Heart left ventricle (tissue), 16 donors: ENCODE results near the gene CISH. TPM values are rescaled to one million over a fixed set of nuclear protein-coding genes. Genes with fewer than 3 reads are reported as not detected.

ENCODE experiments used
- ATAC-seq, 4 donors: fragments of 200-7000 bp; cut with Tn5 transposase; one replicate each; pipeline ENCODE4 v1.9.1; 2020 to 2022; ENCODE audit warnings: moderate library complexity in 4 of 4, mild to moderate bottlenecking in 3 of 4, moderate number of reproducible peaks in 1 of 4
- DNase-seq, 5 donors: peaks; one replicate each; pipeline ENCODE4 v3.0.0-alpha.2; 2020
- H3K27ac ChIP-seq, 12 donors: fragments of 200-600 bp; sonication (generic) in 4 of 12; one replicate each; pipeline versions ENCODE4 v1.5.0 to v1.8.0; 2016 to 2022; ENCODE audit warnings: mild to moderate bottlenecking in 2 of 12
- H3K27me3 ChIP-seq, 9 donors: fragments of 200-600 bp; sonication (generic) in 2 of 9; one replicate each; pipeline versions ENCODE4 v1.5.1 to v1.8.0; 2016 to 2022; ENCODE audit warnings: mild to moderate bottlenecking in 3 of 9
- H3K36me3 ChIP-seq, 9 donors: fragments of 200-600 bp; sonication (generic) in 2 of 9; one replicate each; pipeline versions ENCODE4 v1.5.0 to v1.8.0; 2018 to 2022; ENCODE audit warnings: mild to moderate bottlenecking in 2 of 9
- H3K4me1 ChIP-seq, 12 donors: fragments of 200-600 bp; sonication (generic) in 4 of 12; one replicate each; pipeline versions ENCODE4 v1.5.0 to v1.8.0; 2016 to 2022; ENCODE audit warnings: mild to moderate bottlenecking in 3 of 12
- H3K4me3 ChIP-seq, 12 donors: fragments of 200-600 bp; sonication (generic) in 4 of 12; one replicate each; pipeline versions ENCODE4 v1.5.0 to v1.8.0; 2017 to 2022; ENCODE audit warnings: mild to moderate bottlenecking in 9 of 12, moderate library complexity in 4 of 12
- H3K9me3 ChIP-seq, 12 donors: fragments of 200-600 bp; sonication (generic) in 4 of 12; one replicate each; pipeline versions ENCODE4 v1.5.0 to v1.8.0; 2016 to 2022; ENCODE audit warnings: mild to moderate bottlenecking in 1 of 12
- CTCF ChIP-seq, 12 donors: fragments of 200-600 bp; sonication (generic) in 4 of 12; IDR thresholded peaks; one replicate each; pipeline versions ENCODE4 v1.5.0 to v1.8.0; 2018 to 2022; ENCODE audit warnings: antibody characterized with exemption in 12 of 12, mild to moderate bottlenecking in 5 of 12
- POLR2A ChIP-seq, 2 donors: fragments of 450-650 bp; IDR thresholded peaks; one replicate each; pipeline ENCODE4 v1.6.1; 2017; ENCODE audit warnings: antibody characterized with exemption in 2 of 2, mild to moderate bottlenecking in 2 of 2, moderate library complexity in 2 of 2
- WGBS, 4 donors: extraction: QIAGEN DNeasy Blood & Tissue Kit in 2 of 4; methylation state at CpG; one replicate each; pipeline versions ENCODE4 v1.1.5 to v1.1.7; 2013 to 2018; 5-methylcytosine and 5-hydroxymethylcytosine counted together
- intact Hi-C, 10 donors: fragments of 100-400 bp; cut with DNase I; formaldehyde crosslinking; loops; one replicate each; pipeline versions ENCODE4 v1.11.1 to v1.14.2; 2022
- polyA plus RNA-seq, 2 donors: library from polyadenylated mRNA; stranded (reverse); fragments of 200-250 nt; gene quantifications; one replicate each; pipeline ENCODE4 v1.2.3, GENCODE V29; 2013
- total RNA-seq, 9 donors: library from RNA; depleted of rRNA in 2 of 9; stranded (reverse); fragments of >200 nt in 2 of 9; fragmentation: NEBNext Ultra II Directional in 3 of 9; extraction: Animal tissue kit (Norgen Biotek cat#: 25700) in 3 of 9; gene quantifications; one replicate each; pipeline versions ENCODE4 v1.1.0 to v1.2.4, GENCODE V29; 2016 to 2023
- donor health status: ischemic (EF 13 %, LVEDD 7.1; RV severe dilation, severe dysfunction).
- donor health status: healthy with polysubstance abuse.
- donor health status: DM: no; HTN: yes; CAD: no.
- donor health status: DM: no; HTN: no; CAD: no.
- donor health status: ischemic (EF 25% LVEDD 6.9; RV normal size, moderate dysfunction).
- donor health status: ischemic (EF 25% LVEDD 5.7; RV mildly dilated, moderate dysfunction).
- donor health status: healthy.
- donor health status: DM: yes; HTN: yes; CAD: no.
- donor health status: ischemic (EF 35%, LVEDD 5.7; RV mildly dilated, moderate dysfunction).
- donor health status: nonischemic (EF 11% LVEDD 7.7; RV severe dilation, severe dysfunction).
- donor health status: DM: yes; HTN: yes; CAD: no.
- donor health status: PGD.
- donor health status: ischemic (EF 29% LVEDD 5.4; RV normal size, mild dysfunction).
- donor health status: nonischemic (EF 23%, LVEDD 6.1; RV moderate dilation, normal function).

Gene CISH
- total and polyA plus RNA-seq, 11 donors = 6.9 to 57.0 (median 20.3) TPM

- intact Hi-C loops = loop anchor here in 3 of 10 donors (2.0 to 10.0 kb wide), 3 partner anchors 24 to 761 kb away; no protein-coding TSS in a partner anchor
- Histone ChIP-seq H3K9me3 (no peaks in the 10 kb centered on the region), H3K4me1 (peaks cover 0 to 93% (median 79%) of the 10 kb centered on the region in 12 donors), H3K27me3 (no peaks in the 10 kb centered on the region), H3K4me3 (peak overlapping the region in 1 of 12 donors; percentile 95), H3K27ac (peak overlapping the region in 11 of 12 donors; percentile 57 to 99 (median 97)), H3K36me3 (peaks cover 0 to 13% (median 0%) of the 10 kb centered on the region in 9 donors)
- DNase-seq (peak in 2 of 5 donors; percentile 37 to 64), ATAC-seq (no peak)
- no peak for TF ChIP-seq POLR2A (IDR thresholded peaks at IDR 0.05)
- TF ChIP-seq CTCF (IDR thresholded peaks at IDR 0.05) = peak in 1 of 12 donors; percentile 8
- 20 to 40% (median 30%) methylated on average over 4 of the region's 4 CpGs for WGBS, 4 donors
These were observed 9.2 kb upstream of the CISH start for GRCh38 chr3:50620820-50621219.

- Histone ChIP-seq H3K9me3 (no peaks in the 10 kb centered on the region), H3K4me1 (peaks cover 0 to 93% (median 75%) of the 10 kb centered on the region in 12 donors), H3K4me3 (peak overlapping the region in 2 of 12 donors; percentile 25 to 95), H3K36me3 (peaks cover 0 to 13% (median 0%) of the 10 kb centered on the region in 9 donors), H3K27ac (peak overlapping the region; percentile 56 to 99 (median 97)), H3K27me3 (no peaks in the 10 kb centered on the region)
- peak in 1 of 5 donors; percentile 16 for DNase-seq
- intact Hi-C loops = loop anchor here in 3 of 10 donors (2.0 to 10.0 kb wide), 3 partner anchors 24 to 762 kb away; no protein-coding TSS in a partner anchor
- ATAC-seq = no peak
- 80 to 89% (median 86%) methylated on average over 1 of the region's 1 CpG for WGBS, 4 donors
- TF ChIP-seq CTCF (IDR thresholded peaks at IDR 0.05) (no peak), POLR2A (IDR thresholded peaks at IDR 0.05) (no peak)
These were observed 8.8 kb upstream of the CISH start for GRCh38 chr3:50620420-50620819.

GRCh38 chr3:50617911-50618481, 6.4 kb upstream of the CISH start:
- H3K4me1 ChIP-seq = peaks cover 0 to 80% (median 64%) of the 10 kb centered on the region in 12 donors
- H3K27ac ChIP-seq = peak overlapping the region; percentile 85 to 99 (median 97)
- intact Hi-C loops = loop anchor here in 9 of 10 donors (2.0 to 10.0 kb wide), 10 partner anchors 31 to 1067 kb away; partner anchors contain the start of genes MANF (in 6 of the 9) and RBM15B (in 1 of the 9)
- TF ChIP-seq POLR2A (IDR thresholded peaks at IDR 0.05) (no peak), CTCF (IDR thresholded peaks at IDR 0.05) (no peak)
- no peaks in the 10 kb centered on the region for H3K27me3 ChIP-seq
- H3K9me3 ChIP-seq = no peaks in the 10 kb centered on the region
- H3K4me3 ChIP-seq = peak overlapping the region; percentile 70 to 97 (median 88)
- peaks cover 0 to 12% (median 0%) of the 10 kb centered on the region in 9 donors for H3K36me3 ChIP-seq
- WGBS, 4 donors = 31 to 80% (median 44%) methylated on average over 1 to 6 of the region's 6 CpGs
- peak; percentile 14 to 31 (median 18) for ATAC-seq
- peak in 4 of 5 donors; percentile 62 to 83 (median 72) for DNase-seq

- H3K4me3 ChIP-seq = peak within 1 kb of the TSS; percentile 70 to 97 (median 88)
- H3K27ac ChIP-seq = peak within 1 kb of the TSS; percentile 85 to 99 (median 97)
- DNase-seq (peak in 4 of 5 donors; percentile 54 to 83 (median 68)), ATAC-seq (peak in 3 of 4 donors; percentile 3 to 23 (median 17))
- TF ChIP-seq CTCF (IDR thresholded peaks at IDR 0.05) (peak in 2 of 12 donors; percentile 7 to 17), POLR2A (IDR thresholded peaks at IDR 0.05) (no peak)
- no peaks in the 10 kb centered on the region for H3K27me3 ChIP-seq
- intact Hi-C loops = loop anchor here in 9 of 10 donors (2.0 to 10.0 kb wide), 9 partner anchors 35 to 1068 kb away; partner anchors contain the start of genes MANF (in 6 of the 9) and RBM15B (in 1 of the 9)
- 1 to 8% (median 2%) methylated on average over 16 to 58 of the region's 58 CpGs for WGBS, 4 donors
- peaks cover 0 to 7% (median 0%) of the 10 kb centered on the region in 9 donors for H3K36me3 ChIP-seq
- no peaks in the 10 kb centered on the region for H3K9me3 ChIP-seq
- H3K4me1 ChIP-seq = peaks cover 0 to 82% (median 64%) of the 10 kb centered on the region in 12 donors
These were observed 5.7 kb upstream of the CISH start, which contains the start of gene MAPKAPK3 for GRCh38 chr3:50617096-50617791. MAPKAPK3 (plus strand) TSS chr3:50617151; CDS start chr3:50617566, 415 bp downstream.
